Uterus (tissue), 4 donors: ENCODE results near the gene FIP1L1. TPM values are rescaled to one million over a fixed set of nuclear protein-coding genes. Genes with fewer than 3 reads are reported as not detected.

Source experiments
- DNase-seq, 2 donors: peaks; one replicate each; pipeline ENCODE4 v3.0.0-alpha.2; 2019 to 2020
- H3K27ac ChIP-seq, 2 donors: fragments of 200-600 bp; sonication (generic); 1 replicate in 1 of 2; 2 replicates in 1 of 2; pipeline ENCODE4 v1.5.1; 2016 to 2018
- H3K27me3 ChIP-seq, 2 donors: fragments of 200-600 bp; sonication (generic); one replicate each; pipeline ENCODE4 v1.5.1; 2018 to 2019; ENCODE audit warnings: control low read depth in 1 of 2
- H3K36me3 ChIP-seq, 2 donors: fragments of 200-600 bp; sonication (generic); one replicate each; pipeline ENCODE4 v1.5.1; 2019; ENCODE audit warnings: control low read depth in 1 of 2
- H3K4me1 ChIP-seq, 2 donors: fragments of 200-600 bp; sonication (generic); one replicate each; pipeline ENCODE4 v1.5.1; 2018 to 2019; ENCODE audit warnings: control low read depth in 1 of 2
- H3K4me3 ChIP-seq, 2 donors: fragments of 200-600 bp; sonication (generic); 1 replicate in 1 of 2; 2 replicates in 1 of 2; pipeline ENCODE4 v1.5.1; 2018 to 2019; ENCODE audit warnings: mild to moderate bottlenecking in 1 of 2
- H3K9me3 ChIP-seq, 2 donors: fragments of 200-600 bp; sonication (generic); one replicate each; pipeline ENCODE4 v1.5.1; 2019; ENCODE audit warnings: control low read depth in 1 of 2
- CTCF ChIP-seq, 4 experiments: fragments of 200-600 bp in 2 of 4; fragments of 450-650 bp in 2 of 4; sonication (generic) in 2 of 4; IDR thresholded peaks; one replicate each; pipeline ENCODE4 v1.5.1; 2016 to 2019; ENCODE audit warnings: antibody characterized with exemption in 4 of 4, mild to moderate bottlenecking in 2 of 4, moderate library complexity in 1 of 4
- POLR2A ChIP-seq, 2 donors: fragments of 450-650 bp; IDR thresholded peaks; one replicate each; pipeline ENCODE4 v1.6.1; 2016; ENCODE audit warnings: antibody characterized with exemption in 2 of 2, mild to moderate bottlenecking in 1 of 2, moderate library complexity in 1 of 2
- intact Hi-C: fragments of 100-400 bp; cut with DNase I; formaldehyde crosslinking; loops from one replicate; pipeline ENCODE4 v1.15.1; 2023; ENCODE audit warnings: low total_unique reads
- total RNA-seq, 4 donors: library from RNA; depleted of rRNA in 3 of 4; stranded (reverse); fragments of >200 nt in 3 of 4; gene quantifications; one replicate each; pipeline versions ENCODE4 v1.1.0 to v1.2.4, GENCODE V29; 2014 to 2023
- donor health status: DM: yes; HTN: yes; CAD: no.

Gene FIP1L1
- total RNA-seq, 4 donors from 2014 or later = 55.1 to 106 (median 69.2) TPM

GRCh38 chr4:53476232-53477037, 99.0 kb downstream of the FIP1L1 start:
- Histone ChIP-seq H3K4me3 (no peak overlapping the region), H3K4me1 (no peaks in the 10 kb centered on the region), H3K27me3 (no peaks in the 10 kb centered on the region), H3K9me3 (no peaks in the 10 kb centered on the region), H3K36me3 (no peaks in the 10 kb centered on the region), H3K27ac (no peak overlapping the region)
- no peak for DNase-seq
- TF ChIP-seq CTCF (IDR thresholded peaks at IDR 0.05) (no peak), POLR2A (IDR thresholded peaks at IDR 0.05) (no peak)
- intact Hi-C loops = no loop called here

- Histone ChIP-seq H3K4me3 (no peak overlapping the region), H3K27ac (no peak overlapping the region), H3K4me1 (no peaks in the 10 kb centered on the region), H3K9me3 (no peaks in the 10 kb centered on the region), H3K27me3 (no peaks in the 10 kb centered on the region), H3K36me3 (no peaks in the 10 kb centered on the region)
- DNase-seq = no peak
- intact Hi-C loops = no loop called here
- no peak for TF ChIP-seq POLR2A (IDR thresholded peaks at IDR 0.05)
- TF ChIP-seq CTCF (IDR thresholded peaks at IDR 0.05) = no peak
Observed at GRCh38 chr4:53477038-53477565, 99.7 kb downstream of the FIP1L1 start.

GRCh38 chr4:53477636-53478035, 100.2 kb downstream of the FIP1L1 start:
- DNase-seq = no peak
- intact Hi-C loops = no loop called here
- Histone ChIP-seq H3K4me3 (no peak overlapping the region), H3K36me3 (no peaks in the 10 kb centered on the region), H3K27ac (no peak overlapping the region), H3K4me1 (no peaks in the 10 kb centered on the region), H3K27me3 (no peaks in the 10 kb centered on the region), H3K9me3 (no peaks in the 10 kb centered on the region)
- TF ChIP-seq POLR2A (IDR thresholded peaks at IDR 0.05) = no peak
- no peak for TF ChIP-seq CTCF (IDR thresholded peaks at IDR 0.05)

- Histone ChIP-seq H3K27me3 (no peaks in the 10 kb centered on the region), H3K4me3 (no peak overlapping the region), H3K9me3 (no peaks in the 10 kb centered on the region), H3K27ac (no peak overlapping the region), H3K4me1 (no peaks in the 10 kb centered on the region), H3K36me3 (no peaks in the 10 kb centered on the region)
- intact Hi-C loops = no loop called here
- DNase-seq = no peak
- TF ChIP-seq CTCF (IDR thresholded peaks at IDR 0.05) (no peak), POLR2A (IDR thresholded peaks at IDR 0.05) (no peak)
Observed at GRCh38 chr4:53478671-53479456, 101.4 kb downstream of the FIP1L1 start.
